Endothelial cell of umbilical vein (primary cell): ENCODE results near the gene MTFP1. TPM values are rescaled to one million over a fixed set of nuclear protein-coding genes. Genes with fewer than 3 reads are reported as not detected.

Experiments used
- BruUV-seq: library from RNA; stranded (reverse); fragments of 400-500 nt; replicated peaks from 2 replicates; lab custom pipeline; 2021; lab: Mats Ljungman, UMichigan
- CTCF ChIA-PET: fragments of 300-600, 350-600 bp; sonication (Branson Sonifier 250); formaldehyde crosslinking; loops from one replicate; lab custom pipeline; 2021; ENCODE audit warnings: antibody characterized with exemption, inconsistent platforms; lab: Charles Lee
- POLR2A ChIA-PET: fragments of 300-600, 350-600 bp; sonication (Branson Sonifier 250); formaldehyde crosslinking; loops from one replicate; lab custom pipeline; 2021; ENCODE audit warnings: antibody characterized with exemption, inconsistent platforms; lab: Charles Lee
- DNase-seq: peaks from one replicate; pipeline ENCODE4 v3.0.0-alpha.2; 2011; ENCODE audit warnings: low read depth, low spot score
- FAIRE-seq: peaks from 2 replicates; lab custom pipeline; 2011; peaks lifted over from hg19 to GRCh38; lab: Jason Lieb, UNC
- H2AFZ ChIP-seq: 2 replicates; pipeline ENCODE4 v1.6.0; 2012; ENCODE audit warnings: low read depth, low read length, control low read depth, inconsistent platforms
- H3K27ac ChIP-seq: 2 replicates; pipeline ENCODE4 v1.5.1; 2011; ENCODE audit warnings: low read depth, mild to moderate bottlenecking, control low read depth, low read length, moderate library complexity; ENCODE audit not compliant: insufficient read depth
- H3K27me3 ChIP-seq, 2 experiments: 2 replicates each; pipeline versions ENCODE4 v1.6.0 to v1.6.1; 2011; ENCODE audit warnings: low read length in 2 of 2, mixed read lengths in 1 of 2; ENCODE audit not compliant: control insufficient read depth in 2 of 2, insufficient read depth in 2 of 2
- H3K36me3 ChIP-seq, 2 experiments: 2 replicates in 1 of 2; 3 replicates in 1 of 2; pipeline ENCODE4 v1.5.1; 2011; ENCODE audit warnings: low read length in 2 of 2, mild to moderate bottlenecking in 1 of 2, moderate library complexity in 1 of 2; ENCODE audit not compliant: control insufficient read depth in 2 of 2, insufficient read depth in 2 of 2; ENCODE audit errors: extremely low read depth in 1 of 2
- H3K4me1 ChIP-seq: 3 replicates; pipeline ENCODE4 v1.5.1; 2011; ENCODE audit warnings: mild to moderate bottlenecking, low read length; ENCODE audit not compliant: control insufficient read depth, insufficient read depth; ENCODE audit errors: extremely low read depth
- H3K4me2 ChIP-seq: 2 replicates; pipeline ENCODE4 v1.6.1; 2011; ENCODE audit warnings: low read length, control low read depth, mixed read lengths; ENCODE audit not compliant: insufficient read depth
- H3K4me3 ChIP-seq, 3 experiments: fragments of 200-600 bp in 1 of 3; sonication (generic), shearing (Covaris generic) in 1 of 3; replicated peaks in 1 of 3; 2 replicates each; pipeline ENCODE4 v1.5.1; 2011 to 2016; ENCODE audit warnings: control low read depth in 3 of 3, low read length in 3 of 3, mild to moderate bottlenecking in 2 of 3, inconsistent platforms in 1 of 3, low read depth in 1 of 3, moderate library complexity in 1 of 3; ENCODE audit not compliant: insufficient read depth in 1 of 3
- H3K79me2 ChIP-seq: 2 replicates; pipeline ENCODE4 v1.6.0; 2012; ENCODE audit warnings: low read length, inconsistent platforms; ENCODE audit not compliant: control insufficient read depth, insufficient read depth
- H3K9ac ChIP-seq: replicated peaks from 2 replicates; pipeline ENCODE3; 2011; ENCODE audit warnings: low read length, control low read depth; ENCODE audit not compliant: insufficient read depth; ENCODE audit errors: extremely low read depth
- H3K9me1 ChIP-seq: replicated peaks from 3 replicates; pipeline ENCODE4 v1.6.0; 2011; ENCODE audit warnings: mild to moderate bottlenecking, low read length; ENCODE audit not compliant: control insufficient read depth, insufficient read depth; ENCODE audit errors: extremely low read depth
- H3K9me3 ChIP-seq: replicated peaks from 2 replicates; pipeline ENCODE4 v1.5.1; 2012; ENCODE audit warnings: low read length, inconsistent platforms; ENCODE audit not compliant: control insufficient read depth, insufficient read depth
- H4K20me1 ChIP-seq: replicated peaks from 2 replicates; pipeline ENCODE3; 2011; ENCODE audit warnings: mild to moderate bottlenecking, low read length; ENCODE audit not compliant: control insufficient read depth, insufficient read depth; ENCODE audit errors: extremely low read depth
- EZH2 ChIP-seq: IDR thresholded peaks from 2 replicates; pipeline ENCODE4 v1.6.1; 2012; ENCODE audit warnings: borderline replicate concordance, low read depth, mild to moderate bottlenecking, moderate library complexity, low read length, inconsistent platforms; ENCODE audit not compliant: severe bottlenecking
- FOS ChIP-seq: IDR thresholded peaks from 2 replicates; pipeline ENCODE4 v1.6.1; 2011; ENCODE audit warnings: mild to moderate bottlenecking, low read length, moderate library complexity, borderline replicate concordance; ENCODE audit not compliant: insufficient read depth
- GATA2 ChIP-seq: IDR thresholded peaks from 2 replicates; pipeline ENCODE4 v1.7.0; 2011; ENCODE audit warnings: low read depth, mild to moderate bottlenecking, moderate library complexity, mixed read lengths, low read length; ENCODE audit not compliant: insufficient read length, insufficient read depth
- JUN ChIP-seq: IDR thresholded peaks from 2 replicates; pipeline ENCODE4 v1.6.1; 2011; ENCODE audit warnings: borderline replicate concordance, low read depth; ENCODE audit not compliant: insufficient read length, insufficient read depth
- MAX ChIP-seq: IDR thresholded peaks from 2 replicates; pipeline ENCODE4 v1.6.1; 2011; ENCODE audit not compliant: insufficient read depth, insufficient read length
- MYC ChIP-seq: IDR thresholded peaks from one replicate; pipeline ENCODE4 v1.6.1; 2011; ENCODE audit warnings: mild to moderate bottlenecking, low read depth, low read length
- POLR2A ChIP-seq: IDR thresholded peaks from 2 replicates; pipeline ENCODE4 v1.6.1; 2012; ENCODE audit warnings: low read depth, mild to moderate bottlenecking, control low read depth, low read length
- POLR2AphosphoS5 ChIP-seq: IDR thresholded peaks from 2 replicates; pipeline ENCODE4 v1.6.1; 2012; ENCODE audit warnings: low read depth, mild to moderate bottlenecking, control low read depth, low read length, moderate library complexity; ENCODE audit not compliant: insufficient read depth
- dilution Hi-C: fragments of 300-500 bp; cut with MboI; formaldehyde crosslinking; loops from one replicate; pipeline ENCODE4 v1.15.0; 2019; ENCODE audit warnings: low sequenced_read_pairs; ENCODE audit not compliant: extremely low pct_ligation_motif_present
- intact Hi-C: fragments of 100-400 bp; cut with micrococcal nuclease; formaldehyde crosslinking; loops from one replicate; pipeline ENCODE4 v1.10.0; 2022
- polyA plus RNA-seq, 4 experiments: library from polyadenylated mRNA; depleted of rRNA in 3 of 4; stranded (reverse) in 3 of 4; unstranded in 1 of 4; fragments of >200 nt; gene quantifications; 2 replicates each; pipeline versions ENCODE4 v1.2.1 to v1.2.3, GENCODE V29; 2011 to 2012; ENCODE audit warnings: missing spikeins in 1 of 4
- total RNA-seq: library from RNA; stranded (reverse); gene quantifications from 2 replicates; pipeline ENCODE4 v1.2.3, GENCODE V29; 2021
- TF ChIP-seq, protein P1 (sequence below), 2 donors: IDR thresholded peaks; 1 replicate in 1 of 2; 2 replicates in 1 of 2; pipeline ENCODE4 v1.5.1; 2011; ENCODE audit warnings: low read length in 2 of 2, mild to moderate bottlenecking in 2 of 2, moderate library complexity in 2 of 2, control low read depth in 1 of 2, inconsistent platforms in 1 of 2, low read depth in 1 of 2; ENCODE audit not compliant: insufficient read depth in 1 of 2; ENCODE audit errors: extremely low read depth in 1 of 2

MTFP1 gene
- total and polyA plus RNA-seq, 2 donors (not counting 3 experiments of a cell fraction or from before 2014, with no cell fraction given), result 30.3 to 41.9 TPM

DNA sequence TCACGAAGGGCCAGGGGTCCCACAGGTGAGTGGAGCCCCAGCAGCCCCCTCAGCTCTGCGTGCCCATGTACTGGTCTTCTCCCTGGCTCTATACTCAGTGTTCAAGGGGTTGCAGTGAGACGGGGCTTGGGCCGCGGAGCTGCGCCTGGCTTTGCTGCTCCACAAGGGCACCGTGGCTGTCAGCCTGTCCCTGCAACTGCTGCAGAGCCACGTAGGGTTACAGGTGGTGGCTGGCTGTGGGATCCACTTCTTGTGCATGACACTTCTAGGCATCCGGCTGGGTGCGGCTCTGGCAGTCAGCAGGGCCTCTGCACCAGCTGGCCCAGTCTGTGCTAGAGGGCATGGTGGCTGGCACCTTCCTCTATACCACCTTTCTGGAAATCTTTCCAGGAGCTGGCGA is 14.3 kb downstream of the MTFP1 start:
- intact Hi-C loops (no loop called here), dilution Hi-C loops (no loop called here)
- H3K27me3 ChIP-seq, result no peaks in the 10 kb centered on the region
- H3K9ac ChIP-seq, result no peak overlapping the region
- CTCF ChIA-PET, result no interaction called here
- DNase-seq, result no peak
- no peak overlapping the region for H2AFZ ChIP-seq
- H3K4me1 ChIP-seq, result peaks cover 10% of the 10 kb centered on the region
- H3K9me3 ChIP-seq, result no peaks in the 10 kb centered on the region
- H3K4me2 ChIP-seq, result no peak overlapping the region
- POLR2A ChIA-PET, result interaction anchor here (0.6 kb wide), 2 partner anchors 9 to 39 kb away, joined by 3 to 6 read pairs; no protein-coding TSS in a partner anchor
- FAIRE-seq, result no peak
- H3K79me2 ChIP-seq, result no peaks in the 10 kb centered on the region
- H4K20me1 ChIP-seq, result no peaks in the 10 kb centered on the region
- no TSS peak for BruUV-seq
- H3K4me3 ChIP-seq, result no peak overlapping the region
- no peaks in the 10 kb centered on the region for H3K36me3 ChIP-seq
- no peak for TF ChIP-seq MYC
- TF ChIP-seq POLR2A, result no peak
- TF ChIP-seq POLR2AphosphoS5, result no peak
- TF ChIP-seq MAX, result no peak
- TF ChIP-seq EZH2, result no peak
- TF ChIP-seq JUN, result no peak
- no peak for TF ChIP-seq GATA2
- TF ChIP-seq, protein P1, sequence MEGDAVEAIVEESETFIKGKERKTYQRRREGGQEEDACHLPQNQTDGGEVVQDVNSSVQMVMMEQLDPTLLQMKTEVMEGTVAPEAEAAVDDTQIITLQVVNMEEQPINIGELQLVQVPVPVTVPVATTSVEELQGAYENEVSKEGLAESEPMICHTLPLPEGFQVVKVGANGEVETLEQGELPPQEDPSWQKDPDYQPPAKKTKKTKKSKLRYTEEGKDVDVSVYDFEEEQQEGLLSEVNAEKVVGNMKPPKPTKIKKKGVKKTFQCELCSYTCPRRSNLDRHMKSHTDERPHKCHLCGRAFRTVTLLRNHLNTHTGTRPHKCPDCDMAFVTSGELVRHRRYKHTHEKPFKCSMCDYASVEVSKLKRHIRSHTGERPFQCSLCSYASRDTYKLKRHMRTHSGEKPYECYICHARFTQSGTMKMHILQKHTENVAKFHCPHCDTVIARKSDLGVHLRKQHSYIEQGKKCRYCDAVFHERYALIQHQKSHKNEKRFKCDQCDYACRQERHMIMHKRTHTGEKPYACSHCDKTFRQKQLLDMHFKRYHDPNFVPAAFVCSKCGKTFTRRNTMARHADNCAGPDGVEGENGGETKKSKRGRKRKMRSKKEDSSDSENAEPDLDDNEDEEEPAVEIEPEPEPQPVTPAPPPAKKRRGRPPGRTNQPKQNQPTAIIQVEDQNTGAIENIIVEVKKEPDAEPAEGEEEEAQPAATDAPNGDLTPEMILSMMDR (IDR thresholded peaks at IDR 0.05; ENCODE audit: extremely low read depth in 1 of 2, insufficient read depth in 1 of 2, low read depth in 1 of 2, low read length in 2 of 2), result no peak
- no peak for TF ChIP-seq FOS
- no peaks in the 10 kb centered on the region for H3K9me1 ChIP-seq
- no peak overlapping the region for H3K27ac ChIP-seq
